DMS153 treated with DMSO at 0.1 percent for 48 hours (cell line): ENCODE measurements around the gene CUL5.
"Not testable (repeated sequence)": the region's sequence is repeated elsewhere in the genome, so short reads cannot be mapped to it uniquely, and the experiment has no call there.

Source experiments
- DNase-seq: peaks from one replicate; lab custom pipeline; 2025; ENCODE audit not compliant: unreplicated experiment; lab: John Stamatoyannopoulos, UW

Gene CUL5

DNA sequence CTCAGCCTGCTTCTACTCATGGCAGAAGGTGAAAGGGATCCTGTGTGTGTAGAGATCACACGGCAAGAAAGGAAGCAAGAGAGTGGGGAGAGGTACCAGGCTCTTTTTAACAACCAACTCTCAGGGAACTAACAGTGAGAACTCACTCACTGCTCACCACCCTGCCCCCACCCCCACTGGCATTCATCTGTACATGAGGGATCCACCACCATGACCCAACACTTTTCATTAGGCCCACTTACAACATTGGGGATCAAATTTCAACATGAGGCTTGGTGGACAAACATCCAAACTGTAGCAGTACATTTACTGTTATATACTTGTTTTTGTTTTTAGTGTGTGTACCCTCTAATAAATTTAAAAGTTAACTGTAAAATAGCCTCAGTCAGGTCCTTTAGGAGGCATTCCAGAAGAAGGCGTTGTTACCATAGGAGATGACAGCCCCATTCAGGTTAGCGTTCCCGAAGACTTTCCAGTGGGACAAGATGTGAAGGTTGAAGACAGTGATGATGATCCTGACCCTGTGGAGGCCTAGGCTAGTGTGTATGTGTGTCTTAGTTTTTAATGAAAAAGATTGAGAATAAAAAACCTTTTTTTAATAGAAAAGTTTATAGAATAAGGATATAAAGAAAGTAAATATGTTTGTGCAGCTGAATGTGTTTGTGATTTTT lies 11.3 kb downstream of the CUL5 start:
- DNase-seq = no peak

DNA sequence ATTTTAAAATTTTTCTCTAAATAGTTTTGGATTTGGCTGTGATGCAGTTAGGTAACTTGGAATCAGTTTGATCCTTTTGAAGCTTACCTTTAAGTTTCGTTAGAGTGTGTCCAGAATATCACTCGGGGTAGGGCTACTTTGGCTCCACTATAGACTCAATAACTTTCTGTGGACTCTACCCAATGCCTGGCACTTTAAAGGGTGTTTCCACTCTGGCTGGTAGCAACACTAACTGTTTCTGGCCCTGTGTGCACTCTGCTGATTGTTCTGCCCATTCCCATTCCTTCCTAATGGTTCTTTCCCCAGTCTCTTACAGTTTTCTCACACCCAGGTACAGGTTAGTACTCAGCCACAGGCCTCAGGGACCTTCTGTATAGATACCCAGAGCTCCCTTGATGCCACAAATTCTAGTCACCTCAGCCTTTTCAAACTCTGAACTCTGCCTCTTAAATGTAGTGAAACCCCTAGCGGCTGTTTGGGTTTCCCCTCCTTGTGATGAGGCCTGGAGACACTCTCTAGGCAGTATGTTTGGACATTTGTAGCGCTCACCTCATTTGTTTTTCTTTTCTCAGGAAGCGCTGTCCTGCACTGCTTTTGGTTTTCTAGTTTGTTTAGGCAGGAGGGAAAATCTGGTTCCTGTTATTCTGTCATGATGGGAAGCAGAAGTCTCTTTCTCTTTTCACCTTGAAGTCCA lies 16.8 kb downstream of the CUL5 start:
- DNase-seq = no peak

DNA sequence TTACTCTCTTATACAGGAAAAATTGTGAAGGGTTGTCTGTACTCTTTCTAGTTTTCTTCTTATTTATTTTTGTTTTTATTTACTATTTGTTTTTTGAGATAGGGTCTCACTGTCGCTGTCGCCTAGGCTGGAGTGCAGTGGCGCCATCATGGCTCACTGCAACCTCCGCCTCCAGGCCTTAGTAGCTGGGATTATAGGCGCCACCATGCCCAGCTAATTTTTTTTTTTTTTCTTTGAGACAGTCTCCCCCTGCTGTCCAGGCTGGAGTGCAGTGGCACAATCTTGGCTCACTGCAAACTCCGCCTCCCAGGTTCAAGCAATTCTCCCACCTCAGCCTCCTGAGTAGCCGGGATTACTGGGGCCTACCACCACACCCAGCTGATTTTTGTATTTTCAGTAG lies 18.4 kb downstream of the CUL5 start:
- DNase-seq = no peak

DNA sequence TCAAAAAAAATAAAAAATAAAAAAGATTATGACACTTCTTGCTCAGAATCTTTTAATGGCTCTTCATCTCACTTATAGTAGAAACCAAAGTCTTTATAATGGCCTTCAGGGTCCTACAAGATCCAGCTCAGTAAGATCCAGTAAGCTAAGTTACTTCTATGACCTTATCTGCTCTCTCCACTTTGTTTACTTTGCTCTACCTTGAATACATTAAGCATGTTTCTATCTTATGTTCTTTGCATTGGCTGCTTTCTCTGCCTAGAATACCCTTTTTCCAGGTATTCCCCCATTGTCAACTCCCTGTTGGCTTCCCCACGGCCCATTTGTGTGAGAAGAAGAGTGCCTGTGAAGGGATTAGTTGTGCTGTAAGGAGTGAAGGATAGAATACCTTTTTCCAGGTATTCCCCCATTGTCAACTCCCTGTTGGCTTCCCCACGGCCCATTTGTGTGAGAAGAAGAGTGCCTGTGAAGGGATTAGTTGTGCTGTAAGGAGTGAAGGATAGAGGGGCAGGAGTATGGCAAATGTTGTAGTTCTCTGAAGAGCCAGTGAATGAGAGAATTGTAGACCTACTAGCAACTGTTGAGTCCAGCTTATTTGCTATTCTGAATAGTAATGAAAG lies 20.2 kb downstream of the CUL5 start:
- DNase-seq = not testable (repeated sequence)

DNA sequence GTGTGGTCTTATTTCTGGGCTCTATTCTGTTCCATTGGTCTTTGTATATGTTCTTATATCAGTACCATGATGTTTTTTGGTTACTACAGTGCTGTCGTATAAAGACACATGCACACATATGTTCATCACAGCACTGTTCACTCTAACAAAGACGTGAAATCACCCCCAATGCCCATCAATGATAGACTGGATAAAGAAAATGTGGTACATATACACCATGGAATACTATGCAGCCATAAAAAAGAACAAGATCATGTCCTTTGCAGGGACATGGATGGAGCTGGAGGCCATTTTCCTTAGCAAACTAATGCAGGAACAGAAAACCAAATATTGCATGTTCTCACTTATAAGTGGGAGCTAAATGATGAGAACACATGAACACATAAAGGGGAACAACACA lies 22.9 kb downstream of the CUL5 start:
- not testable (repeated sequence) for DNase-seq

DNA sequence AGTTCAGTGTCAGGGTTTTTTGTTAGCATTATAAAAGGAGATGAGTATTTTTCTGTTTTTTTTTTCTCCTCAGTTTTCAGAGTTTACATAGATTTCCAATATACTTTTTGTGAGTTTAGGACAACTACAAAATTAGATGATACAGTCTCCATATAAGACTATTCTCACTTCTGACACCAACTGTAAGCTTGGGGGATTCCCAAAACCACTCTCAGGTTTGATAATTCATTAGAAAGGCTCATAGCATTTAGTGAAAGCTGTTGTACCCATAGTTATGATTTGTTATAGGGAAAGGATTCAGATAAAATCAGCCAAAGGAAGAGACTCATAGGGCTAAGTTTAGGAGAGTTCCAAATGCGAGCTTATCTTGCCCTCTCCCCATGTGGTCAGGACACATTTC lies 24.1 kb downstream of the CUL5 start:
- no peak for DNase-seq

DNA sequence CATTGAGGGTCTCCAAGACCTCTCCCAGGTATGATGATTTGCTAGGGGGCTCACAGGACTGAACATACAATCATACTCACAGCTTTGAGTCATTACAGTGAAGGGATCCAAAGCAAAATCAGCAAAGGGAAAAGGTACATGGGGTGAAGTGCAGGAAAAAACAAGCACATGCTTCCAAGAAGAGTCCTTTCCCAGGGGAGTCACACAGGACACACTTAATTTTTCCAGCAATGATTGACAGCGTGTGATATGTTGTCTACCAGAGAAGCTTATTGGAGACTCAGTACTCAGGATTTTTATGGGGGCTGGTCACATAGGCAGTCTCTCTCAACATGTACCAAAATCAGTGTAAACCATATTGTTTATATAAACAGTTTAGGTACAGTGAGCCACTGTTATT lies 25.3 kb downstream of the CUL5 start:
- no peak for DNase-seq

DNA sequence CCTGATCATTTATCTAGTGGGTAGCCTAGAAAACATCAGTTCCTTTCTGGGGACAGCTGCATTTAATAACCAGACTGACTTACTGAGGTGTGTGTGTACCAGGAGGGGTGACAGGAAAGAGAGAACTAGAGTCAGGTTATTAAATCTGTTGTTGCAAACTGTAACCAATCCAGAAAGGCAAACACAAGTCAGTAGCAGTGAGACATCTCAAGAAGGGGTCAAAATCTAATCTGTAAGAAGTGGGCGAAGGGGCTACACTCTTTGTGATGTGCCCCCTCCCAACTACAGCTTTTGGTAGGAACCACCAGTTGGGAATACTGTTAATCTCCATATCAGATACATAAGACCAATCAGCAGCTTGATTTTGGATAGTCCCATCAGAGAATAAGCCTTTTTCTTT lies 26.3 kb downstream of the CUL5 start:
- DNase-seq = no peak

DNA sequence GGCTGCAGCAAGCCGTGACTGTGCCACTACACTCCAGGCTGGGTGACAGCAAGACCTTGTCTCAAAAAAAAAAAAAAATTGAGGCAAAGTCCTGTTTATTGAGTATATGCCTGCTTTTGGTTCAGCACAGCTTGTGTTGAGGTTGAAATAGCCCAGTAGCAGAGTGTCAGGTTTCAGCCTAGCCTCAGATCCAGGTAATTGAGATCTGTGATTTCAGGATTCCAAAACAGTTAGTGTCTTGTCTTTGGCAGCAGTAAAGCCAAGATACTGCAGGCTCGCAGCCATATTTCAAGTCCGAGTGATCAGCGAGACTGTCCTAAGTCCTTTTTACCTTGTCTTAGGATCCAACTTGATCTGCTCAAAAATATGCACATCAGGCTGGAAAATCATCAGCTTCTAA lies 27.0 kb downstream of the CUL5 start:
- no peak for DNase-seq

DNA sequence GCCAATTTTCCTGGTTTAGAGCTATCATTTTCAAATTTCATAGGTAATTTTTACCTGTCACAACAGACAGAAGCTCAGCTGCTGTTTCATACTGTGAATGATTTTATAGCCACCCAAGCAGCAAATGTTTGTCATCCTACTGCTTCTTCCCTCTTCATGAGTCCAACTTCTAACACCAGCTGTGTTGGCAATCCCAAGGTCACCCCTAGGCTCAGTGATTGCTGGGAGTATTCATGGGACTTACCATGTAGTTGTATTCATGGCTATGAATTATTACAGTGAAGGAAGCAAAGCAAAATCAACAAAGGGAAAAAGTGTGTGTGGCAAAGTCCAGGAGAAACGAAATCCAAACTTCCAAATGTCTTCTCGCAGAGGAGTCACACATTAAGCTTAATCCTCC lies 28.5 kb downstream of the CUL5 start:
- DNase-seq = no peak

DNA sequence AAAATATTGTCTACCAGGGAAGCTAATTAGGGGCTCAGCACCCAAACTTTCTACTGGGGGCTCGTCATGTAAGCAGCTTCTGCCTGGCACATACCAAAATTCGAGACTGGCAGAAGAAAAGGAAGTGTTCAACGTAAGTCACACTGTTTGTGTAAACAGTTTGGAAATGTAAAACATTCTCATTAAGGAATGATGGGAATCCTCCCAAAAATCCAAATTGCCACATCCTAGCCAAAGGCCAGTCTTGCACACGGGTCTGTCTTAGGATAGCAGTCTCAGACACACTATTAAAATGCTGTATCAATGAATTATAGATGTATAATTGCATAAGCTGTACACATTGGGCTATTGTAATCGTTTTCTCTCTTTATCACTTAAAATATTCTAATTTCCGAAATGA lies 28.9 kb downstream of the CUL5 start:
- no peak for DNase-seq

DNA sequence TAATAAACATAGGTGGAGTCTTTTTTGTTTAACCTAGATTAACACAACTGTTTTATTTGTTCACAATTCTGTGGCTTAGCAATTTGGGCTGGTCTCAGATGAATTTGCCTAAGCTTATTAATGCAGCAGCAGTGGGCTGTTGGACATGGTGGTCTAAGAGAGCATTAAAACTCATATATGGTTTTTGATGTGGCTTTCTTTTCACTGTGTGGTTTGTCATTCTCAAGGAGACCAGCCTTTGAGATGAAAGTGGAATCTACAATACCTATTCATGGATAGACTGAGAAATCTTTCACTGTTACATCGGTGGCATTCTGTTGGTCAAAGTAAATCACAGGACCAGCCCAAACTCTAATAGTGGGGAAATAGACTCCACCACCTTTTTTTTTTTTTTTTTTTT lies 39.6 kb downstream of the CUL5 start:
- no peak for DNase-seq

DNA sequence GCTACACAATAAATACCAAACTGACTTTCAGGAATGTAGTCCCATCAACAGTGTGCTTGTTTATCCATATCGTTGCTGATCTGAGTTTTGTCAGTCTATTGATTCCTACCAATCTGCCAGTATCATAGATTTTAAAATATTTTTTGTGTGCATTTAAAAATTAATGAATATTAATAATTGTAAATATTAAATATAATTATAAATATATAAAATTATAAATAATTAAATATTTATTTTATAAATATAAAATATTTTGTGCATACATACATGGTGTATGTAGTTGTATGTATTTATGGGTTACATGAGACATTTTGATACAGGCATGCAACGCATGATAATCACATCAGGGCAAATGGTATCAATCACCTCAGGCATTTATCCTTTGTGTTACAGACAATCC lies 53.6 kb downstream of the CUL5 start:
- DNase-seq = no peak

DNA sequence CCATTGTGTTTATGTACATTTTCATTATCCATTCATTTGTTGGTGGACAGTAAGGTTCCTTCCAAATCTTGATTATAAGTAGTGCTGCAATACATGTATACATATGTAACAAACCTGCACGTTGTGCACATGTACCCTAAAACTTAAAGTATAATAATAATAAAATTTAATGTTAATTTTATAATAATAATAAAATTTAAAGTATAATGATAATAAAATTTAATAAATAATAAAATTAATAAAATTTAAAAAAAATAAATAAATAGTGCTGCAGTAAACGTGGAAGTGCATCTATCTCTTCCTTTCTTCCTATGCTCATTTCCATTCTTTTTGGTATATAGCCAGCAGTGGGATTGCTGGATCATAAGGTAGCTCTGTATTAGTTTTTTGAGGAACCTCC lies 54.7 kb downstream of the CUL5 start:
- no peak for DNase-seq

DNA sequence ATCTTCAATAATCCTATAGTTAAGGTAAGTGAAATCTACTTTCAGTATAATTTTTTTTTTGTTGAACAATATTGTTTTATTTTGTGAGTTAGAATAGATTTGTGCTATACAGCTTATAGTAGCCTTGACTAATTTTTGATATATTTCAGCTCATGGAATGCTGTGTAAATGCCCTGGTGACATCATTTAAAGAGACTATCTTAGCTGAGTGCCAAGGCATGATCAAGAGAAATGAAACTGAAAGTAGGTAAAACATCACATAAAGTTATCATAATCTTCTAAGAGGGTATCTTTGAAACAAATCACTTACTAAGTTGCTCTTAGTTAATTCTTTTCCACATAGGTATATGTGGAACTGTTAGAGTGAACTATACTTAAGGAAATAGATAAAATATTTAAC lies 61.2 kb downstream of the CUL5 start:
- no peak for DNase-seq

DNA sequence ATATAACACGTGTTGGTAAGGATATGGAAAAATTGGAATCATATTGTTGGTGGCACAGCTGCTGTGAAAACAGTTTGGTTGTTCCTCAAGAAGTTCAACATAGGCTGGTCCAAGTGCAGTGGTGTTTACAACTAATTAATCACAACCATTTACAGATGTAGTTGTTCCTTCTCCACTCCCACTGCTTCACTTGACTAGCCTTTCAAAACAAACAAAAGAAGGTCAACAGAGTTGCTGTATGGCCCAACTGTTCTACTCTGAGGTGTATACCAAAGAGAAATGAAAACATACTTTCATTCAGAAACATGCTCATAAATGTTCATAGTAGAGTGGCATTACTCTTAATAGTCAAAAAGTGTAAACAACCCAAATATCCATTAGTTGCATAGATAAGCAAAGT lies 76.1 kb downstream of the CUL5 start:
- DNase-seq = no peak

DNA sequence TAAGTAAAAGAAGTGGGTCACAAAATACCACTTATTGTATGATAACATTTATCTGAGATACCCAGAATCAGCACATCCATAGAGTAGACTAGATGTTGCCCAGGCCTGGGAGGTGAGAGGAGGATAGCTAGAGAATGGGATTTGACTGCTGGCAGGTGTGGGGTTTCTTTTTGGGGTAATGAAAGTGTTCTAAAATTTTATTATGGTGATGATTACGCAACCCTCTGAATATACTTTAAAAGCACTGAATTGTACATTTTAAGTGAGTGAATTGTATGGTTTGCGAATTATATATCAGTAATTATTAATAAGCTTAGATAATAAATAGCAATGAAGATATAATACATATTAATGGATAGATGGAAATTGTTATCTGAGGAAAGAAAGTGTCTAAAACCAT lies 77.0 kb downstream of the CUL5 start:
- DNase-seq = no peak

DNA sequence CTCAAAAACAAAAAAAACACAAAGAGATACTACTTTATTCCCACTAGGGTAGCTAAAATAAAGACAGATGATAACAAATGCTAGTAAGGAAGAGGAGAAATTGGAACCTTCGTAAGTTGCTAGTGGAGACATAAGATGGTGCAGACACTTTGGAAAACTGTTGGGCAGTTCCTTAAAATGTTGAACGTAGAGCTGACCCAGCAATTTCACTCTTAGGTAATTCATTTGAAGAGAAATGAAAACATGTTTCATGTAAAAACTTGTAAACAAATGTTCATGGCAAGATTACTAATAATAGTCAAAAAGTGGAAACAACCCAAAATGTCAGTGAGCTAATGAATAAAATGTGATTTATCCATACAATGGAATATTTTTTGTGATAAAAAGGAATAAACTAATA lies 83.4 kb downstream of the CUL5 start:
- DNase-seq = no peak

DNA sequence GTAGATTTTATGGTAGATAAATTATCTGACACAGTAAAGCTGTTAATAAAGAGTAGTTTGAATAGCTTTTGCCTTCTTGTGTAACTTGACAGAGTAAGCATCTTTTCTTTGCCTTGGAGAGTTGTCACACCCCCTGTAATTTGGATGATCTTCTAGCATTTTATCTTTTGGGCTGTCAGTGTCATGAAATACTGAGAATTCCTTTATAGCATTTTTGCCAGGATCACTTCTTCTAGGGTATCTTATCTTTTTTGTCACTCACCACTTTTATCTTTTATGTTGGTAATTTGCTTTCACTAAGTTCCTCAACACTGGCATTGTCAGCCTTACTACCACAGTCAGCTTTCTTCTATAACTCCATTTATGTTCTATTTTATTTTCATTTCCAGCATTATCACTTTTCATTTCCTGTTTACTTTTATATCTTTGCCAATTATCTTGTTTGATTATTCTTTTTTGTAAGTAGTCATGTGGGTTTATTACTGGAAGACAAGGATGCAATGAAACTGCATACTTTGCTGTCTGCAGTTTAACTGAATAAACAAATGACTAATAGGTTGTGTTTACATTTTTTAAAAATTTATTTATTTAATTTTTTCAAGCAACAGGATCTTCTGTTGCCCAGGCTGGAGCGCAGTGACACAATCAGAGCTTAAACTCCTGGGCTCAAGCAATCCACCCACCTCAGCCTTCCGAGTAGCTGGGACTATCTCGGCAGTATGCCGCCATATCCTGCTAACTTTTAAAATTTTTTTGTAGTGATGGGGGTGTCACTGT lies 84.6 kb downstream of the CUL5 start:
- no peak for DNase-seq

DNA sequence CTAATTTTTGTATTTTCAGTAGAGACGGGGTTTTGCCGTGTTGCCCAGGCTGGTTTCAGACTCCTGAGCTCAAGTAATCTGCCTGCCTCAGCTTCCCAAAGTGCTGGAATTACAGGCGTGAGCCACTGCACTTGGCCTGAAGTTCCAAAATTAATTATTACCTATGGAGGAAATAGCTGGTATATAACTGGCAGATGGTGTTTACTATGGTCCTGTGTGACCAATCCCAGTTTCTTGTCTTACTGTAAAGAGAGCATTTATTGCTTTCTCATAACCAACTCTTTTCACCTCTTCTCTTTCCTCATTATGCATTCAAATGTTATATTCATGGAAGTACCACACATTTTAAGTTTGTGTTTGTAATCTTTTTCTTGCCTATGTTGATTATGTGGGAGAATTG lies 88.5 kb downstream of the CUL5 start:
- DNase-seq = no peak

DNA sequence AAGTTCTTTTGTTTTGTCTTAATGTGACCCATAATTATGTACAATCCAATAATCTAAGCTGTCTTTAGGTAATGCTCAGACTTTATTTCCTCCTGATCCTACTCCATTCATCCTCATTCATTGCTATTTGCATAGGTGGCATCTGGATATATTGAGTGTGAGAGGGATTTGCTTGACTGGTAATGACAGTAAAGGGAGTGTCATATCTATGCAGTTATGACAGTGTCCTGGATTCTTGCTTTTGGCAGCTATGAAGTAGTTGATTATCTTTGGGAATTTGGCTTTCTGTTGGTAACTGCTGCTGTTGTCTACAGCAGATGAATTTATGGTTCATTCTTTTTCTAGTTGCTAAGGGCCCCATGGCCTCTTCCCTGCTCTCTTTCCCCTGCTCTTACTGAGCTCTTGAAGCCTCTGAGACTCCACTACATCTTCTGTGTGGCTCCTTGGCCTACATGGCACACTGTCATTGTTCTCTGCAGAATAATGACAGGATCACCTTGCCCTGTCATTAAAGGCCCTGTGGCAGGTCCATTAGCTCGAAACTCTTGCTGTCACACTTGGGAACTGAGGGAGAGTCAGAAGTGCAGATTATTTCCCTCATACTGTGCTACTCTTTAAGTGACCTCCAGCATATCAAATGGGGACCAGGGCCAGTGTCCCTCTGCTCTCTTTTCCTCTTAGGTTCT lies 92.5 kb downstream of the CUL5 start:
- DNase-seq = no peak
